ENCODE measurements around the gene IPP. TPM values are rescaled to one million over a fixed set of nuclear protein-coding genes. Genes with fewer than 3 reads are reported as not detected.

IPP gene
- 10 to 100 TPM in 11 of 12 donors, not detected in 1; 15.5 to 25.3 (median 20.2) TPM for polyA plus RNA-seq (ENCODE audit: insufficient read length in 12 of 12)
- long read RNA-seq, donor 1, partial matches to known transcripts = 0 of 1 reads
- long read RNA-seq, donor 1, other reads (novel, unspliced or antisense) = 0 of 1 reads
- long read RNA-seq, donor 2, partial matches to known transcripts = 0 of 1 reads
- long read RNA-seq, donor 2, other reads (novel, unspliced or antisense) = 0 of 1 reads
- long read RNA-seq, donor 3, partial matches to known transcripts = 0 of 1 reads
- long read RNA-seq, donor 3, other reads (novel, unspliced or antisense) = 0 of 1 reads
- long read RNA-seq, donor 4, partial matches to known transcripts = 0 of 1 reads
- long read RNA-seq, donor 4, other reads (novel, unspliced or antisense) = 0 of 1 reads
- long read RNA-seq, donor 5, partial matches to known transcripts = 0 of 1 reads
- long read RNA-seq, donor 5, other reads (novel, unspliced or antisense) = 0 of 1 reads
- long read RNA-seq, donor 6 = 0 reads
- long read RNA-seq, donor 7, partial matches to known transcripts = 0 of 2 reads
- long read RNA-seq, donor 7, other reads (novel, unspliced or antisense) = 0 of 2 reads
- long read RNA-seq, donor 8, transcript IPP-202 (9 exons, 3,113 nt) = major isoform, 8 of 8 reads
- long read RNA-seq, donor 8, partial matches to known transcripts = 0 of 8 reads
- long read RNA-seq, donor 8, other reads (novel, unspliced or antisense) = 0 of 8 reads
- long read RNA-seq, donor 9, partial matches to known transcripts = 0 of 1 reads
- long read RNA-seq, donor 9, other reads (novel, unspliced or antisense) = 0 of 1 reads
- long read RNA-seq, donor 10, partial matches to known transcripts = 0 of 1 reads
- long read RNA-seq, donor 10, other reads (novel, unspliced or antisense) = 0 of 1 reads
- long read RNA-seq, donor 11, partial matches to known transcripts = 0 of 1 reads
- long read RNA-seq, donor 11, other reads (novel, unspliced or antisense) = 0 of 1 reads

- DNase-seq = peak; percentile 98
These were observed at the start of gene IPP for GRCh38 chr1:45750298-45751038. IPP (minus strand) TSS chr1:45750653; CDS start chr1:45746411, 4,242 bp downstream.

GRCh38 chr1:45796946-45797345 is 46.5 kb upstream of the IPP start:
- no peak for DNase-seq

DNA sequence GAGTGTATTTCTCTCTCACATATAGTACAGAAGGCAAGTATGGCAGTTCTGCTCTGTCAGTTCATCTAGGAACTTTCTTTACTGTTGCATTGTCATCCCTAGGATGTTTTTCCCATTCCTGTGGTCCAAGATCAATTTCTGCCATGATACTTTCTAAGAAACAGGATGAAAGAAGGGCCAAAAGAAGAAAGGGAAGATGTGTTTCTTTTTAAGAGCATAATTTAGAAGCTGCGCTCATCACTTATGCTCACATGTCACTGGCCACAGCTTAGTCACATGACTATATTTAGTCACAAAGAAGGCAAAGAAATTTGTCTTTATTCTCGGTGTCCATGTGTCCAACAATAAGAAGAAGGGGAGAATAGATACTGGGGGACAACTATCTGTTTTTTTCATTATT is 45.9 kb upstream of the IPP start:
- no peak for DNase-seq

DNA sequence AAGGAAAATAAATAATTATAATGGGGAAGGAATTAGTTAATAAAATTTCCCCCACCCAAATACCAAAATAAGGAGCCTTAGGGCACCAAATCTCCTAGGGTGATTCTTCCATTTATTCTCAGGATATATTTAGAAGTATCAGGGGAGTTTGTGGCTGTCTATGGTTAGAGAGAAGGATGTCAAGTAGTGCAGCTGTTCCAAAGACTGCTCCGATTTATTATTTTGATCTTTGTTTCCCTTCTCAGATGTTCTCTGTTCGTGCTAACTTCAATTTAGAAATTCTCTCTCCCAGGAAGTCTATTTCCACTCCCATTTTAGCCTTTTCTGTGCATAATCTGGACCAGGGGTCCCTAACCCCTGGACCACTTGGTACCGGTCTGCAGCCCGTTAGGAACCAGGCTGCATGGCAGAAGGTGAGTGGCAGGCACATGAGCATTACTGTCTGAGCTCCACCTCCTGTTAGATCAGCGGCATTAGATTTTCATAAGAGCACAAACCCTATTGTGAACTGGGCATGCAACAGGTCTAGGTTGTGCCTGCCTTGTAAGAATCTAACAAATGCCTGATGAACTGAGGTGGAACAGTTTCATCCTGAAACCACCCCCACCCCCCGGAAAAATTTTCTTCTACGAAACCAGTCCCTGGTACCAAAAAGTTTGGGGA is 43.6 kb upstream of the IPP start:
- DNase-seq = no peak

GRCh38 chr1:45792744-45793143 is 42.3 kb upstream of the IPP start:
- DNase-seq = no peak

DNA sequence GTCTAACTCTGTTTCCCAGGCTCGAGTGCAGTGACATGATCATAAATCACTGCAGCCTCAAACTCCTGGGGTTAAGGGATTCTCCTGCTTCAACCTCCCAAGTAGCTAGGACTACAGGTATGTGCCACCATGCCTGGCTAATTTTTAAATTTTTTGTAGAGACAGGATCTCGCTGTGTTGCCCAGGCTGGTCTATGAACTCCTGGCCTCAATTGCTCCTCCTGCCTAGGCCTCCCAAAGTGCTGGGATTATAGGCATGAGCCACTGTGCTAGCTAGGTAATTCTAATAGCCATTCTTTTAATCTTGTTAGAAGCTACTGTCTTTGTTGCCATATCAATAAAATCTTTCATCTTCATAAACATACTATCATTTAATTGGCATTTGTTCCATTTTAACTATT is 39.1 kb upstream of the IPP start:
- DNase-seq = no peak

- peak; percentile 3 for DNase-seq
These were observed 37.5 kb upstream of the IPP start for GRCh38 chr1:45787905-45788304.

DNA sequence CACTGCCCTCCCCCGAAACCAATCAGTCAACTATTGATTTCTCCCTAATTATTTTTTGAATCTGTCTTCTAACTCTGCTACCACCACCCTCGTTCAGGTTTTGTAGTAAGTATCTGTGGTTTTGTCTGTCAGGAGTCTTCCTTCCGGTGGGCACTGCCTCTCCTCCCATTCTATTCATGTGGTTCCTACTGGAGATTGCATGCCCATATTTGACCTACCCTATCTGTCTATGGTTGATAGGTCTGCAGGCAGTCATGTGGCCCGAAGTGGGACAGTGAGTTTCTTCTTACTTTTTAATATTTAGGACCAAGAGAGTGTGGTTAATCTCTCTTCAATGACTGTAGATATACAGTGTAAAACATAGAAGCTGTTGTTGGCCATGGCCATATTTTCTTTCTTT is 35.1 kb upstream of the IPP start:
- no peak for DNase-seq

DNA sequence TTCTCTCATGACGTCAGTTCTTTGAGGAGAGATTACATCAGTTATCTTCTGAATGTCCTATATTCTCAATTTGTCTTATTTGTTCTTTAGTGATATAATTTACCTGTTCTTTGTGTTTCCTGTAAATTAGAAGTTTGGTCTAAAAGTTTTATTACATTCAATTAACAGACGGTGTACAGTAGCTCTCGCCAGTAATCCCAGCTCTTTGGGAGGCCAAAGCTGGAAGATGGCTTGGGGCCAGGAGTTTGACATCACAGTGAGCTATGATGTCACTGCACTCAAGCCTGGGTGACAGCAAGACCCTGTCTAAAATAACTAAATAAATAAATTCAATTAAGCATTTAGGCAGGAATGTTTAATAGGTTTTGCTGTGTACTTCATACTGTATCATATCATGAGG is 25.3 kb upstream of the IPP start:
- DNase-seq = no peak

DNA sequence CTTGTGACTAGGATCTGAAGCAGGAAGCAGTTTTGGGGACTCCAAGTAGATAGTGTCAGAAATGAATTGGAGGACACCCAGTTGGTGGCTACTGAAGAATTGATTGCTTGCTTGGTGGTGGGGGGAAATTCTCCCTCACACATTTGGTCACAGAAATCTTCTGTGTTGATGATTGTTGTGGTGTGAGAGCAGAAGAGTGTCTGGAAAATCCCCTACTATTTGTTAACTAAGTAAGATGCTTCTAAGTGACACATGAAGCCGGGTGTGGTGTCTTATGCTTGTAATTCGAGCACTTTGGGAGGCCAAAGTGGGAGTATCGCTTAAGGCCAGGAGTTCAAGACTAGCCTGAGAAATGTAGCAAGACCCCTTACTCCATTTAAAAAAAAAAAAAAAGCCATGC is 22.5 kb upstream of the IPP start:
- DNase-seq = no peak

DNA sequence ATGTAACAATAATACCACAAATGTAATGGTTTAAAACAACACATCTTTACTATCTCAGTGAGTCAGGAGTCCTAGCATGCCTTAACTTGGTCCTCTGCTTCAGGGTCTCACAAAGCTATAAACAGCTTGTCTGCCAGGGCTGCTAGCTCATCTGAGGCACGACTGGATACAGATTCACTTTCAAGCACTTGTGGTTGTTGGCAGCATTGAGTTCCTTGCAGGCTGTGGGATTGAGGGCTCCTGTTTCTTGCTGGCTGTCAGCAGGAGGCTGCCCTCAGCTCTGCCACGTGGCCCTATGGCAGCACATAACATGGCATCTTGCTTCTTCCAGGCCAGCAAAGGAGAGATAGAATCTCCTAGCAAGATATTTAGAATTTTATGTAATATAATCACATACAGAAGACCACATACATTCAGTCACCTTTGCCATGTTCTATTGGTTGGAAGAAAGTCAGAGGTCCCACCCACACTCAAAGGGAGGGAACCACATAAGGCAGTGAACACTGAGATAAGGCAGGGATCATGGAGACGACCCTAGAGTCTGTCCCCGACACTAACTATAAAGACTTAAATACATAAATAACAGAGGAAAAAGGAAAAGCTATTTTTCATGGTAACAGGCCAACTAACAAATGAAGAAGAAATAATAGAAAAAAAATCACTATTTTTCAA is 18.9 kb upstream of the IPP start:
- DNase-seq = no peak

- DNase-seq = peak; percentile 41
These were observed 16.6 kb upstream of the IPP start for GRCh38 chr1:45767035-45767434.

DNA sequence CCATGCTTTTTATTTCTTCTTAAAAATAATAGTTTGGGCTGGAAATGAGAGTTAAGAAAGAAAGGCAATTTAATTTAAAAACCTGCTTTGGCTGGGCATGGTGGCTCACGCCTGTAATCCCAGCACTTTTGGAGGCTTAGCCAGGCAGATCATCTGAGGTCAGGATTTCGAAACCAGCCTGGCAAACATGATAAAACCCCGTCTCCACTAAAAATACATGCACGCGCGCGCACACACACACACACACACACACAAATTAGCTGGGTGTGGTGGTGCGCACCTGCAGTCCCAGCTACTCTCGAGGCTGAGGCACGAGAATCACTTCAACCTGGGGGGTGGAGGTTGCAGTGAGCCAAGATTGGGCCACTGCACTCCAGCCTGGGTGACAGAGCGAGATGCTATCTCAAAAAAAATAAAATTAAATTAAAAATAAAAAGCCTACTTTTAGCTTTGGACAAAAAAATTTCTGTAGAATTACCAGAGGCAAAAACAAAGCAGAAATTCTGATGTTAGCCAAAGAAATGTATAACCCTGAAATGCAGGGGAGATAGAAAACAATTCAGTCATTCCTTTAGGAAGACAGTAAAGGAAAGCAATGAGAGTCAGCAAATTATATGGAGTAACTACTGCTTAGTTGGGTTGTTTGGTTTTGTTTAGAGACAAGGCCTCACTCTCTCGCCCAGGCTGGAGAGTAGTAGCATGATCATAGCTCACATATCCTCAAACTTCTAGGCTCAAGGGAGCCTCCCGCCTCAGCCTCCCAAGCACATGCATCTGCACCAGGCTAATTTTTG is 15.7 kb upstream of the IPP start:
- no peak for DNase-seq

GRCh38 chr1:45762291-45762690 is 11.8 kb upstream of the IPP start:
- DNase-seq = no peak

- DNase-seq = no peak
These were observed 5.2 kb upstream of the IPP start for GRCh38 chr1:45755697-45756096.

- DNase-seq = no peak
These were observed 3.0 kb upstream of the IPP start for GRCh38 chr1:45753248-45754037.

- DNase-seq = no peak
These were observed 2.1 kb upstream of the IPP start for GRCh38 chr1:45752441-45753052.

- no peak for DNase-seq
These were observed 1.6 kb upstream of the IPP start for GRCh38 chr1:45752014-45752413.

Data from muscle of arm (tissue), 14 donors.